ENCODE data around the gene MDP1. TPM values are rescaled to one million over a fixed set of nuclear protein-coding genes. Genes with fewer than 3 reads are reported as not detected.

MDP1 gene
- polyA plus RNA-seq, 1 donor (not counting 4 experiments of a cell fraction or from before 2014, with no cell fraction given), result 7.3 TPM

GRCh38 chr14:24185026-24185425, 30.8 kb downstream of the MDP1 start:
- H3K79me2 ChIP-seq (ENCODE audit: control insufficient read depth, insufficient read depth, low read length), result peaks cover 12% of the 10 kb centered on the region
- H3K4me3 ChIP-seq (ENCODE audit: control insufficient read depth in 2 of 3, extremely low read depth in 1 of 3, insufficient read depth in 2 of 3, low read depth in 1 of 3, low read length in 3 of 3), result no peak overlapping the region
- H3K9me3 ChIP-seq (ENCODE audit: control insufficient read depth, low read depth, low read length), result no peaks in the 10 kb centered on the region
- H3K9me1 ChIP-seq (ENCODE audit: control insufficient read depth, extremely low read depth, insufficient read depth, low read length), result no peaks in the 10 kb centered on the region
- peaks cover 6% of the 10 kb centered on the region for H4K20me1 ChIP-seq (ENCODE audit: control insufficient read depth, extremely low read depth, insufficient read depth, low read length)
- peaks cover 15% of the 10 kb centered on the region for H3K4me1 ChIP-seq (ENCODE audit: control insufficient read depth, extremely low read depth, insufficient read depth, low read length)
- no peaks in the 10 kb centered on the region for H3K27me3 ChIP-seq (ENCODE audit: control insufficient read depth, extremely low read depth, insufficient read depth, low read length)
- peaks cover 47 to 51% of the 10 kb centered on the region in 2 experiments for H3K36me3 ChIP-seq (ENCODE audit: control insufficient read depth in 2 of 2, extremely low read depth in 1 of 2, insufficient read depth in 2 of 2, low read length in 2 of 2)
- DNase-seq (ENCODE audit: low read depth, low spot score) (no peak), FAIRE-seq (no peak)
- H3K9ac ChIP-seq (ENCODE audit: control insufficient read depth, extremely low read depth, insufficient read depth, low read length), result no peak overlapping the region
- no peak overlapping the region for H2AFZ ChIP-seq (ENCODE audit: control insufficient read depth, low read length)
- no peak overlapping the region for H3K4me2 ChIP-seq (ENCODE audit: control insufficient read depth, extremely low read depth, insufficient read depth, low read depth, low read length)
- dilution Hi-C loops (cut with MboI; ENCODE audit: extremely low pct_ligation_motif_present, low sequenced_read_pairs), result no loop called here
- no peak for TF ChIP-seq CTCF (optimal IDR thresholded peaks at IDR 0.05 in 1 of 3, IDR thresholded peaks at IDR 0.05 in 1 of 3, conservative IDR thresholded peaks at IDR 0.05 in 1 of 3; ENCODE audit: extremely low read depth in 1 of 3, insufficient read depth in 2 of 3, low read length in 3 of 3)
- no peak for TF ChIP-seq EZH2 (IDR thresholded peaks at IDR 0.05; ENCODE audit: low read length)
- no peak overlapping the region for H3K27ac ChIP-seq (ENCODE audit: control insufficient read depth, insufficient read depth, low read length)

GRCh38 chr14:24184104-24184970, 31.5 kb downstream of the MDP1 start:
- Histone ChIP-seq H3K27me3 (ENCODE audit: control insufficient read depth, extremely low read depth, insufficient read depth, low read length) (no peaks in the 10 kb centered on the region), H3K9me3 (ENCODE audit: control insufficient read depth, low read depth, low read length) (no peaks in the 10 kb centered on the region), H3K9ac (ENCODE audit: control insufficient read depth, extremely low read depth, insufficient read depth, low read length) (no peak overlapping the region), H3K4me3 (ENCODE audit: control insufficient read depth in 2 of 3, extremely low read depth in 1 of 3, insufficient read depth in 2 of 3, low read depth in 1 of 3, low read length in 3 of 3) (no peak overlapping the region), H3K27ac (ENCODE audit: control insufficient read depth, insufficient read depth, low read length) (no peak overlapping the region), H3K36me3 (ENCODE audit: control insufficient read depth in 2 of 2, extremely low read depth in 1 of 2, insufficient read depth in 2 of 2, low read length in 2 of 2) (peaks cover 45 to 58% of the 10 kb centered on the region in 2 experiments), H3K79me2 (ENCODE audit: control insufficient read depth, insufficient read depth, low read length) (peaks cover 12% of the 10 kb centered on the region), H3K9me1 (ENCODE audit: control insufficient read depth, extremely low read depth, insufficient read depth, low read length) (no peaks in the 10 kb centered on the region), H2AFZ (ENCODE audit: control insufficient read depth, low read length) (no peak overlapping the region), H3K4me2 (ENCODE audit: control insufficient read depth, extremely low read depth, insufficient read depth, low read depth, low read length) (no peak overlapping the region), H3K4me1 (ENCODE audit: control insufficient read depth, extremely low read depth, insufficient read depth, low read length) (peaks cover 15% of the 10 kb centered on the region), H4K20me1 (ENCODE audit: control insufficient read depth, extremely low read depth, insufficient read depth, low read length) (peaks cover 11% of the 10 kb centered on the region)
- dilution Hi-C loops (cut with MboI; ENCODE audit: extremely low pct_ligation_motif_present, low sequenced_read_pairs), result no loop called here
- DNase-seq (ENCODE audit: low read depth, low spot score), result no peak
- no peak for FAIRE-seq
- TF ChIP-seq CTCF (optimal IDR thresholded peaks at IDR 0.05 in 1 of 3, IDR thresholded peaks at IDR 0.05 in 1 of 3, conservative IDR thresholded peaks at IDR 0.05 in 1 of 3; ENCODE audit: extremely low read depth in 1 of 3, insufficient read depth in 2 of 3, low read length in 3 of 3), result no peak
- TF ChIP-seq EZH2 (IDR thresholded peaks at IDR 0.05; ENCODE audit: low read length), result no peak
